GM12864 (cell line): Measurements from ENCODE around the gene HDAC4.

ENCODE experiments used
- DNase-seq: peaks from one replicate; pipeline ENCODE4 v3.0.0-alpha.2; 2011; ENCODE audit warnings: low read depth
- H3K4me3 ChIP-seq: 2 replicates; pipeline ENCODE4 v1.5.1; 2011; ENCODE audit warnings: mild to moderate bottlenecking, low read depth, low read length, control low read depth
- CTCF ChIP-seq: IDR thresholded peaks from 2 replicates; pipeline ENCODE4 v1.5.1; 2011; ENCODE audit warnings: low read depth, mild to moderate bottlenecking, moderate library complexity, low read length, control low read depth, inconsistent platforms; ENCODE audit errors: missing control alignments

Gene HDAC4

GRCh38 chr2:239006622-239007285, 394.1 kb downstream of the HDAC4 start:
- H3K4me3 ChIP-seq, result no peak overlapping the region
- no peak for TF ChIP-seq CTCF
- DNase-seq, result no peak

GRCh38 chr2:239005586-239005985, 395.2 kb downstream of the HDAC4 start:
- no peak overlapping the region for H3K4me3 ChIP-seq
- no peak for TF ChIP-seq CTCF
- DNase-seq, result no peak

GRCh38 chr2:239004274-239005015, 396.4 kb downstream of the HDAC4 start:
- TF ChIP-seq CTCF, result no peak
- DNase-seq, result no peak
- H3K4me3 ChIP-seq, result no peak overlapping the region

GRCh38 chr2:239003624-239004273, 397.1 kb downstream of the HDAC4 start:
- DNase-seq, result no peak
- no peak for TF ChIP-seq CTCF
- H3K4me3 ChIP-seq, result no peak overlapping the region

GRCh38 chr2:239002954-239003623, 397.7 kb downstream of the HDAC4 start:
- DNase-seq, result no peak

GRCh38 chr2:239002591-239002953, 398.2 kb downstream of the HDAC4 start:
- TF ChIP-seq CTCF, result no peak
- H3K4me3 ChIP-seq, result no peak overlapping the region
- DNase-seq, result no peak

More at GRCh38 chr2:239002954-239003623, 397.7 kb downstream of the HDAC4 start:
- no peak for TF ChIP-seq CTCF
- H3K4me3 ChIP-seq, result no peak overlapping the region
